Suprapubic skin (tissue), 4 donors: ENCODE measurements around the gene NEXN. TPM values are rescaled to one million over a fixed set of nuclear protein-coding genes. Genes with fewer than 3 reads are reported as not detected.

Experiments used
- DNase-seq, 2 donors: peaks; one replicate each; pipeline ENCODE4 v3.0.0-alpha.2; 2019; ENCODE audit warnings: low spot score in 2 of 2
- H3K27ac ChIP-seq: fragments of 200-600 bp; sonication (generic); one replicate; pipeline ENCODE4 v1.5.1; 2019
- H3K27me3 ChIP-seq: fragments of 200-600 bp; sonication (generic); one replicate; pipeline ENCODE4 v1.5.1; 2019
- H3K36me3 ChIP-seq: fragments of 200-600 bp; sonication (generic); one replicate; pipeline ENCODE4 v1.5.1; 2019
- H3K4me1 ChIP-seq: fragments of 200-600 bp; sonication (generic); one replicate; pipeline ENCODE4 v1.5.1; 2019
- H3K4me3 ChIP-seq: fragments of 200-600 bp; sonication (generic); one replicate; pipeline ENCODE4 v1.5.1; 2019; ENCODE audit warnings: mild to moderate bottlenecking
- H3K9me3 ChIP-seq: fragments of 200-600 bp; sonication (generic); one replicate; pipeline ENCODE4 v1.5.1; 2019
- CTCF ChIP-seq, 2 donors: fragments of 200-600 bp in 1 of 2; fragments of 450-650 bp in 1 of 2; sonication (generic) in 1 of 2; IDR thresholded peaks; one replicate each; pipeline ENCODE4 v1.5.1; 2016 to 2019; ENCODE audit warnings: antibody characterized with exemption in 2 of 2, mild to moderate bottlenecking in 1 of 2, moderate library complexity in 1 of 2
- EP300 ChIP-seq: sonication (generic); formaldehyde crosslinking; IDR thresholded peaks from one replicate; pipeline ENCODE4 v1.6.1; 2017; ENCODE audit warnings: antibody characterized with exemption
- POLR2A ChIP-seq, 2 donors: fragments of 450-650 bp; IDR thresholded peaks; one replicate each; pipeline ENCODE4 v1.6.1; 2017; ENCODE audit warnings: antibody characterized with exemption in 2 of 2, mild to moderate bottlenecking in 2 of 2, moderate library complexity in 2 of 2
- POLR2AphosphoS5 ChIP-seq, 3 donors: sonication (generic); formaldehyde crosslinking; IDR thresholded peaks; one replicate each; pipeline ENCODE4 v1.6.1; 2017; ENCODE audit warnings: antibody characterized with exemption in 3 of 3
- WGBS: methylation state at CpG from one replicate; pipeline ENCODE4 v1.1.5; 2018; 5-methylcytosine and 5-hydroxymethylcytosine counted together
- total RNA-seq, 4 donors: library from RNA; depleted of rRNA; stranded (reverse); fragments of >200 nt; gene quantifications; one replicate each; pipeline ENCODE4 v1.1.0, GENCODE V29; 2016

NEXN gene
- total RNA-seq, 4 donors from 2014 or later = 0.60 to 3.3 (median 2.1) TPM

GRCh38 chr1:77850082-77850481, 38.3 kb upstream of the NEXN start:
- Histone ChIP-seq H3K4me3 (no peak overlapping the region), H3K27ac (no peak overlapping the region), H3K36me3 (peaks cover 10% of the 10 kb centered on the region), H3K27me3 (no peaks in the 10 kb centered on the region), H3K9me3 (no peaks in the 10 kb centered on the region), H3K4me1 (no peaks in the 10 kb centered on the region)
- DNase-seq = no peak
- 100% methylated on average over 1 of the region's 1 CpG for WGBS
- TF ChIP-seq POLR2A (IDR thresholded peaks at IDR 0.05) (no peak), EP300 (no peak), POLR2AphosphoS5 (IDR thresholded peaks at IDR 0.05) (no peak)

GRCh38 chr1:77857552-77857951, 30.9 kb upstream of the NEXN start:
- Histone ChIP-seq H3K4me1 (no peaks in the 10 kb centered on the region), H3K9me3 (peaks cover 12% of the 10 kb centered on the region), H3K27me3 (no peaks in the 10 kb centered on the region), H3K27ac (no peak overlapping the region), H3K36me3 (peaks cover 19% of the 10 kb centered on the region), H3K4me3 (no peak overlapping the region)
- no peak for DNase-seq
- no peak for TF ChIP-seq POLR2A (IDR thresholded peaks at IDR 0.05)
- TF ChIP-seq POLR2AphosphoS5 (IDR thresholded peaks at IDR 0.05) = no peak
- no peak for TF ChIP-seq CTCF (IDR thresholded peaks at IDR 0.05)
- no peak for TF ChIP-seq EP300
- WGBS = 80% methylated on average over 4 of the region's 4 CpGs

DNA sequence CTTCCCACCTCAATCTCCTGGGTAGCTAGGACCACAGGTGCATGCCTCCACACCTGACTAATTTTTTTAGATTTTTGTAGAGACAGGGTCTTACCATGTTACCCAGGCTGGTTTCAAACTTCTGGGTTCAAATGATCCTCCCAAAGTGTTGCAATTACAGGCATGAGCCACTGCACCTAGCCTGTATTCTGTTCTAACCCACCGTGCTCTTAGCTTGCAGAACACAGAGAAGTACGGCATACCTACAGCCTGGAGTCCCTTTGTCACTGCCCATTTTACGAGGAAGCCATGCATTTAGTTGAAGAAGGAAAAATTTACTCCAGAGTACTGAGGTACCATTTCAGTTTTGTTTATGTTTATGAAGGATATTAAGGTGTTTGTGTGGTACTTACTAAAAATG, 29.7 kb upstream of the NEXN start:
- peaks cover 12% of the 10 kb centered on the region for H3K9me3 ChIP-seq
- no peak overlapping the region for H3K4me3 ChIP-seq
- H3K4me1 ChIP-seq = no peaks in the 10 kb centered on the region
- TF ChIP-seq CTCF (IDR thresholded peaks at IDR 0.05) = no peak
- no peak for TF ChIP-seq POLR2AphosphoS5 (IDR thresholded peaks at IDR 0.05)
- no peak for TF ChIP-seq POLR2A (IDR thresholded peaks at IDR 0.05)
- TF ChIP-seq EP300 = no peak
- H3K36me3 ChIP-seq = peaks cover 16% of the 10 kb centered on the region
- H3K27ac ChIP-seq = no peak overlapping the region
- WGBS = 95% methylated on average over 3 of the region's 3 CpGs
- no peaks in the 10 kb centered on the region for H3K27me3 ChIP-seq
- no peak for DNase-seq

- 80% methylated on average over 2 of the region's 2 CpGs for WGBS
- Histone ChIP-seq H3K4me1 (no peaks in the 10 kb centered on the region), H3K36me3 (peaks cover 16% of the 10 kb centered on the region), H3K27me3 (no peaks in the 10 kb centered on the region), H3K27ac (no peak overlapping the region), H3K9me3 (peaks cover 12% of the 10 kb centered on the region), H3K4me3 (no peak overlapping the region)
- no peak for TF ChIP-seq EP300
- no peak for TF ChIP-seq POLR2A (IDR thresholded peaks at IDR 0.05)
- TF ChIP-seq CTCF (IDR thresholded peaks at IDR 0.05) = no peak
- TF ChIP-seq POLR2AphosphoS5 (IDR thresholded peaks at IDR 0.05) = no peak
- no peak for DNase-seq
Observed at GRCh38 chr1:77859248-77859647, 29.2 kb upstream of the NEXN start.

DNA sequence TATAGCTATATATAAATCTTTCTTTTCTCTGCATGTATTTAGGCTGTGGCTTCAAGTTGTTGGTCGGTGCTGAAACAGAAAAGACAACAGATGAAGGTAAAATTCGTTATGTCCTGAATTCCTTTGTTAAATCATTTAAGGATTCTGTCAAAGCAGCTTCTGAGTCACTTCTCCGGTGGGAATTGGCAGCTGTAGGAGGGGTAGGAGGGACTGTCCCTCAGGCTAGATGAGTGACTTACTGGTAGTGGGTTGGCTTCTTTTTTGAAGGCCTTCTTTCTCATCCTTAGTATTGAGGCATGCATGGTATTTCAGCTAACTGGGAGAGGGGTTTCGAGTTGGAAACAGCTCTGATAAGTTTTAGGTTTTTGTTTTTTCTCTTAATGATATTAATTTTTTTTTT, 22.1 kb upstream of the NEXN start:
- WGBS = 64% methylated on average over 4 of the region's 4 CpGs
- no peak overlapping the region for H3K4me3 ChIP-seq
- H3K36me3 ChIP-seq = peaks cover 40% of the 10 kb centered on the region
- no peaks in the 10 kb centered on the region for H3K4me1 ChIP-seq
- no peaks in the 10 kb centered on the region for H3K27me3 ChIP-seq
- no peaks in the 10 kb centered on the region for H3K9me3 ChIP-seq
- no peak overlapping the region for H3K27ac ChIP-seq
- no peak for TF ChIP-seq CTCF (IDR thresholded peaks at IDR 0.05)
- no peak for TF ChIP-seq POLR2AphosphoS5 (IDR thresholded peaks at IDR 0.05)
- TF ChIP-seq EP300 = no peak
- TF ChIP-seq POLR2A (IDR thresholded peaks at IDR 0.05) = no peak
- DNase-seq = no peak

GRCh38 chr1:77872645-77873044, 15.8 kb upstream of the NEXN start:
- Histone ChIP-seq H3K9me3 (no peaks in the 10 kb centered on the region), H3K27ac (no peak overlapping the region), H3K36me3 (peaks cover 21% of the 10 kb centered on the region), H3K27me3 (no peaks in the 10 kb centered on the region), H3K4me1 (no peaks in the 10 kb centered on the region), H3K4me3 (no peak overlapping the region)
- DNase-seq = no peak
- 81% methylated on average over 1 of the region's 1 CpG for WGBS
- no peak for TF ChIP-seq EP300
- no peak for TF ChIP-seq POLR2AphosphoS5 (IDR thresholded peaks at IDR 0.05)
- TF ChIP-seq POLR2A (IDR thresholded peaks at IDR 0.05) = no peak
- TF ChIP-seq CTCF (IDR thresholded peaks at IDR 0.05) = no peak
